ENCODE data around the gene PDF.
"Not testable (repeated sequence)": the region's sequence is repeated elsewhere in the genome, so short reads cannot be mapped to it uniquely, and the experiment has no call there.

Gene PDF, protein sequence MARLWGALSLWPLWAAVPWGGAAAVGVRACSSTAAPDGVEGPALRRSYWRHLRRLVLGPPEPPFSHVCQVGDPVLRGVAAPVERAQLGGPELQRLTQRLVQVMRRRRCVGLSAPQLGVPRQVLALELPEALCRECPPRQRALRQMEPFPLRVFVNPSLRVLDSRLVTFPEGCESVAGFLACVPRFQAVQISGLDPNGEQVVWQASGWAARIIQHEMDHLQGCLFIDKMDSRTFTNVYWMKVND

DNA sequence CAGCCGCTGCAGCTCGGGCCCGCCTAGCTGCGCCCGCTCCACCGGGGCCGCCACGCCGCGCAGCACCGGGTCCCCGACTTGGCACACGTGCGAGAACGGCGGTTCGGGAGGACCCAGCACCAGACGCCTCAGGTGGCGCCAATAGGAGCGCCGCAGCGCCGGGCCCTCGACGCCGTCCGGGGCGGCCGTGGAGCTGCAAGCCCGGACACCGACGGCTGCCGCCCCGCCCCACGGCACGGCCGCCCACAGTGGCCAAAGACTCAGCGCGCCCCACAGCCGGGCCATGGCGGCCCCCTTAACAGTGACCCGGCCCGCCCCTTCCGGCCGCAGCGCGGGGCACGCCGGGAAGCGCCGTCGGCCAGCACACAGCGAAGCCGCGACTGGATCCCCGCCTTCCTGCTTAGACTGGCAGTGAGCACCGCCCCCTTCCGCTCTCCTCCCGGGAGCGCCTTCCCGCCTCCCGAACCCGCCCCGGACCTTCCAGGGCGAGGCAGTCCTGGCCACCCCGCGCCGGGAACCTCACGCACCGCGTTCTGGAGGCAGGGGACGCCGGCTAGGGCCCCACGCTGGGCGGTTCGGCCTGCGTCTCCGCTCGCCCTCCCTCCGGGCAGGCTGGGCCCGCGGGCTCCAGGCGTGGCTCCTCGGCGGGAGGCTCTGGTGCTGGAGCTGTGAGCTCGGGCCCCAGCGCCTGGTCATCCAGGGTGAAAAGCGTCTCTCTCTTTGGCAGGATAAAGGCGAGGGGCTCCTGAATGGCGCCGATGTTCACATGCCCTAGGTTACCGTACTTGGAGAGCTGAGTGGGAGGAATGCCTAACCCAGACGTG, at the start of gene PDF:
Gene PDF, minus strand, starts transcription at position 303 of the 824 bp plus-strand sequence. Its CDS starts 18 bp downstream, at position 285.
- DNase-seq (ENCODE audit: low spot score), result peak; percentile 97

DNA sequence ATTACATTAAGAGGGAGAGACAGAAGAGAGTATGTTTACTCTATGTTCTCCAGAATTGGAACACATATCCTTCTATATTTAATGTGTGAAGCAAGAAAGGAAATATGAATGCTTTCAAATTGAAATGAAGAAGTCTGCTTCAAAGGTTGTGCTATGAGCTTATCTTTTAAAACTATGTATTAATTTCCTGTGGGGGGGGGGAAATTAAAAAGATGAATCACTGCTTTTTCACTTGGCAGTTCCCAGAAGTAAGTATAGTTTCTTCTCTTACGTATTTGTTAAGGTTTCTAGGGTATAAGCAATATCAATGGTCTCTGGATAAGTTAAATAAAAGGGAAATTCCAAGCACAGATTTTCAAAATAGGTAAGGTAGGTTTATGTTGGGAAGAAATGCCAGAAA, 48.4 kb upstream of the PDF start:
- DNase-seq (ENCODE audit: low spot score), result no peak

DNA sequence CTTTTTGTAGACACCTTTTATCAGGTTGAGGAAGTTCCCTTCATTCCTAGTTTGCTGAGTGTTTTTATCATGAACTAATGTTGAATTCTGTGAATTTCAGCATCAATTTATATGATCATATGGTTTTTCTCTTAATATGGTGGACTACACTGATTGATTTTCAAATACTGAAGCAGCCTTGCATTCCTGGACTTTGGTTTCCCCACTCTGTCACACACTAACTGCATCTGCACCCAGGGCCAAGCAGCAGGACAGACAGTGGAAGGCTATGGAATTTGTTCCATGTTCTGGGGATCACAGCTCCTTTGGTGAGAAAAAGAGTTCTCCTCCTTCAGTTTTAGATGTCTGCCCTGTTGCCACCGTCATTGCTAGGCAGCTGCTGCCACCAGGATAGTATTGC, 47.6 kb upstream of the PDF start:
- no peak for DNase-seq (ENCODE audit: low spot score)

DNA sequence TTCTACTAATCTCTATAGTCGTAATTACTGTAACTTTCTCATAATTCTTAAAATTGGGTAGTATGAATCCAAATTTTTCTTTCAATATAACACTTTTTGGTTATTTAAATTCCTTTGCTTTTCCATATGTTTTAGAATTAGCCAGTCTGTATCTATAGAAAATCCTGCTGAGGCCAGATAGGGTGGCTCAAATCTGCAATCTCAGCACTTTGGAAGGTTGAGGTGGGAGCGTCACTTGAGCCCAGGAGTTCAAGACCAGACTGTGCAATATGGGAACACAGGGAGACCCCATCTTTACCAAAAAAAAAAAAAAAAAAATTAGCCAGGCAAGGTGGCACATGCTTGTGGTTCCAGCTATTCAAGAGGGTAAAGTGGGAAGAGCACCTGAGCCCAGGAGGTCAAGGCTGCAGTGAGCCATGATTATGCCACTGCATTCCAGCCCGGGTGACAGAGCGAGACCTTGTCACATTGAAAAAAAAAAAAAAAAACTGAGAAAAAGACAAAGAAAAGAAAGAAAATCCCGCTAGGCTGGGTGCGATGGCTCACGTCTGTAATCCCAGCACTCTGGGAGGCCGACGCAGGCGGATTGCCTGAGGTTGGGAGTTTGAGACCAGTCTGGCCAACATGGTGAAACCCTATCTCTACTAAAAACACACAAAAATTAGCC, 46.1 kb upstream of the PDF start:
- DNase-seq (ENCODE audit: low spot score), result no peak

DNA sequence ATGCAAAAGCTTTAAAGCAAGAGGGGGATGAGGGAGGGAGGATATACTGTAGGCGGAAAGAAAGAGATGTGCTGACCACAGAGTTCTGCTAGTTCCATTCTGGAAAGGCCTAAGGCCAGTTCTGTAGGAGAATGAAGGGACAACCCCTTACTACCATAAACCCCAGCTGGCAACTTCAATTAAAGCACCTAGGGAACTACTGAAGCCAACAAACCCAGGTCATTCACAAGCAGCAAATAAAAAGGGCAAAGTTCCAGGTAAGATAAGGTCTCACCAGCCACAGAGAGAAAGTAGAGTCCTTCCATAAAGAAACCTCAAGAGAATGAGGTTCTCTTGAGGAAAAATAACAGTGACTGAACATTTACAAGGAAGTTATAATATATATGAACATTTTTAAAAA, 42.6 kb upstream of the PDF start:
- no peak for DNase-seq (ENCODE audit: low spot score)

DNA sequence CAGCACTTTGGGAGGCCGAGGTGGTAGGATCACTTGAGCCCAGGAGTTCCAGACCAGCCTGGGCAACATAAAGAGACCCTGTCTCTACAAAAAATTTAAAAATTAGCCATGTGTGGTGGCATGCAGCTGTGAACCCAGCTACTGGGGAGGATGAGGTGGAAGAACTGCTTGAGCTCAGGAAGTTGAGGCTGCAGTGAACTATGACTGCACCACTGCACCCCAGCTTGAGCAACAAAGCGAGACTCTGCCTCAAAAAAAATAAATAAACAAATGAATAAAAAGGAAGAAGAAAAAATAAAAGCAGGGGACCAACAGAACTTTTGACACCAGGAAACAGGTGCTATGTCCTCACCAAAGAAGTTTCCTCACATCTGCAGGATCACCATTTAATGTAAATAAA, 41.2 kb upstream of the PDF start:
- no peak for DNase-seq (ENCODE audit: low spot score)

DNA sequence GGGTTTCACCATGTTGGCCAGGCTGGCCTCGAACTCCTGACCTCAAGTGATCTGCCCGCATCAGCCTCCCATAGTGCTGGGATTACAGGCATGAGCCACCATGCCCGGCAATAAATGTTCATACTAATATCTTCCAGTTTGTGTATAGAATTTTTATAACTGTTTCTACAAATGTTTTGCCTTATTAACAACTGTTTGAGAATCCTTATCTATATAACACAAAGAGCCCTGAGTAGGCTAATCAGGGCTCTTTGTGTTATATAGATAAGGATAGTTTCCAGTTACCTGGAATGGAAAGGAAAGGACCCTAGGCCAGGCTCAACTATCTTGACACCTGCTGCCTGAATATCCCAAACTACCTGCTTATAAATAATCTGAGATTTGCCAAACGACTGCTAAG, 38.5 kb upstream of the PDF start:
- no peak for DNase-seq (ENCODE audit: low spot score)

DNA sequence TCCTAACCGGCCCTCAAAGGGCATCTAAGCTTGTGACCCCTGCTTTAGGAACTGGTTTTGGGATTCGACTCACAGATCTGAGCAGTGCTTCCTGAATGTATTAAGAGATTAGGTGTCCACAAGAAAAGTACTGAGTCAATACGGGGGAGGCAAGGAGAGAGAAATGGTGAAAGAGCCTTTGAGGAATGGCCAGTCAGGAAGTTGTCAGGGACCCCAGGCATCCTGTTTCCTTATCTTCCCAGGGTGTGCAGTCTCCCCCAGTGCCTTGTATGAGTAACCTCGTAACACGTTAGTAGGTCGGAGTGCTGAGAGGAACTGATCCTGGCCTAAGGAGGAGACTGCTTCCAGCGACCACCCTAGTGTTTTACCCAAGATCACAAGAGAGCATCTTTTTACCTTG, 37.6 kb upstream of the PDF start:
- no peak for DNase-seq (ENCODE audit: low spot score)

DNA sequence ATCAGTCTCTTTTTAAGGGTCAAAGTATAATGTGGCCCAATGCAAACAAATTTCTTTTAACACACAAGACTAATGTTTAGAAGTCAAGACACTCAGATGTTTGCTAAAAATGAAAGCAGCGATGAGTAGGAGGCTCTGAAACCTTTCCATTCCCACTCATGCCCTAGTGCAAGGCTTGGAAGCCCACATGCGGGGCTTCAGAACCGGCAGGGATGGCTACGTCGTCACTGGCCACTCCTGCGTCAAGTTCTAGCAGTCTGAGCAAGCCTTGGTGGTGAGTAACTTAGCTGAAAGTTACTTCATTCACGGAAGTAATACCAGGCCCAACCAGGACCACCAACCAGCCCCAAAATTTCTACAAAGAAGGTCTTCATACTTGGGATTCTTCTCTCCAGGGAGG, 36.0 kb upstream of the PDF start:
- DNase-seq (ENCODE audit: low spot score), result no peak

DNA sequence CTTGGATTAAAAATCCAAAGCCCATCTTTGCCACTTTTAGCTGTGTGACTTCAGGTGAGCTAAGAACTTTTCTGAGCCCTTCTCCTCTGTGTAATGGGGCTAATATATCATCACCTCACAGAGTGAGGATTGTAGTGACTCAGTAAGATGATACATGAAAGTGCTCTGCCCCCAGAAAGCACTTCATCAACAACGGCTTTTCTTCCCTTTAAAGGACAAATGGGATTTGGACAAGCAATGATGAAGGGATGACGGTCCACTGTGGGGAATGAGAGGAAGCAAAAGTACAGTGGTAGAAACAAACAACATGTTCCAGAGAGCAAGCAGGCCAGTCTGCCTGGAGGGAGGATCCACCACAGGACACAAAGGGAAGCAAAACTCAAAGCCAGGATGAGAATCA, 35.5 kb upstream of the PDF start:
- DNase-seq (ENCODE audit: low spot score), result no peak

DNA sequence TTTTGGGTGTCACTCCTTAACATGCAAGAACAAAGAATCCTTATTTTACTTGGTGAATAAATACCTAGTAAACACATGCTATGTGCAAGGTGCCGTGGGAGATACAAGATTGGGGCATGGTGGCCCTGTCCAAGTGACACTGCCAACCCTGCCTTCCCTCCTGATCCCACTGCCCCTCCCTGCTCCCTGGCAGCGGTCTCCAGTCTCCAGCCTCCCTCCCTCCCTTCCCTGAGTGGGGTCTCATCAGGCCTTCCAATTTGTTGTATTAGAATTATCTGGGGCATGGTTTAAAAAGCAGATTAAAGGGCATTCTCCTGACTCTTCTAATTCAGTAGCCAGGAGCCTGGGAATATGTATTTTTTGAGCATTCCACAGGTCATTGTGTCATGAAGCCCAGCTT, 33.7 kb upstream of the PDF start:
- no peak for DNase-seq (ENCODE audit: low spot score)

DNA sequence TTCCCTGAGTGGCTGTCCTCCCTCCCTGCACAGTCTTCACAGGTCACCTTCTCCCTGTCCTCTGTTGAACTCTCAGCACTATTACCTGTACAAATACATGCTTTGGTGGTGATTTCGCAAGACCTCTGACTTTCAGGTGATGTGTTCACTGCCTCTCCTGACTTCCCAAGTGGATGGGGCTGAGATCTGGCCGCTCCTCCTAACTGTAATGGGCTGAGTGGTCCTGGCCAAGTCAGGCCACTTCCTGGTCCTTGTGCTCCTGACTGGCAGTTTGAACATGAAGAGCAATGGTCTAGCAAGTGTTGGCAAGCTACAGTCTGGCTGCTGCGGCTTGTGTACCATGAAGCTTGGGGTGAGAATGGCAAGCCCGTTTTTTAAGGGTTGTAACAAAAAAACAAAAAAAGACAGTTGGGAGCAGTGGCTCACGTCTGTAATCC, 32.9 kb upstream of the PDF start:
- DNase-seq (ENCODE audit: low spot score), result no peak

DNA sequence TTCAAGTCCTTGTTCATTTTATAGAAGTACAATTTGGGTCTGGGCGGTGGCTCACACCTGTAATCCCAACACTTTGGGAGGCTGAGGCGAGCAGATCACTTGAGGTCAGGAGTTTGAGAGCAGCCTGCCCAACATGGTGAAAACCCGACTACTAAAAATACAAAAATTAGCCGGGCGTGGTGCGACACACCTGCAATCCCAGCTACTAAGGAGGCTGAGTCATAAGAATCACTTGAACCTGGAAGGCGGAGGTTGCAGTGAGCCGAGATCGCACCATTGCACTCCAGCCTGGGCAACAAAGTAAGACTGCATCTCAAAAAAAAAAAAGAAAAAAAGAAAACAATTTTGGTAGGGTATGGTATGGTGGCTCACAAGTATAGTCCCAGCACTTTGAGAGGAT, 29.7 kb upstream of the PDF start:
- not testable (repeated sequence) for DNase-seq (ENCODE audit: low spot score)

DNA sequence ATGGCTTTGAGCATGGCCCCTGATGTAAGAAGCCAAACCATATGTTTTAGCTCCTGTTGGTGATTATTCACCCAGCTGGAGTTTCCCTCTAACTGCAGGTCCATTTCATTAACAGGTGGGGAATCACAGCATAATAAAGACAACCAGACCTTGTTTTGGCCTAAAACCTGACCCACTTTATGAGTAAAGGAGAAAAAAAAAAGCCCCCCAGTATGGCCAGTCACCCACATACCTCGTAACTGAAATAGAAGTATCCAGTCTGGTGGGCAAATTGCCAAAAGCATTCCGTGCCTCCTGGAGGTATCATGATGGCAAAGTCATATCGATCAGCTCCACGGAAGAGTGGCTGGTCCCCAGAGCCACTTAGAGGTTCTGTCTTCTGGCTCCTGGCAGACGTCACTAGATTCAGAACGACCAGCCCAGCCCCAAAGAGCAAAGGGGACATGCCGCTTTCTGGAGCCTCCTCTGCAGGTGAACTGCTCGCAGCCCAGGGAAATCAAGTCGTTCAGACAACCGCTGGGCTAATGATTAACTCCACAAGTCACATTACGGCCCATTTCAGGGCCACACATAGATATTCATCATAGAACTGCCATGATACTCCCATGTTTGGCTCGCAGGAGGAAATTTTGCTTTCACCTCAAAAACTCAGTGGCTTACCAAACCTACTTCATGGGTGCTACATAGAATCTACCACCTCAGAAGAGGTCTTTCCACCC, 21.1 kb upstream of the PDF start, which contains the start of gene TMED6:
Gene TMED6, minus strand, starts transcription at position 478 of the 719 bp plus-strand sequence. Its CDS starts 33 bp downstream, at position 445.
- no peak for DNase-seq (ENCODE audit: low spot score)

DNA sequence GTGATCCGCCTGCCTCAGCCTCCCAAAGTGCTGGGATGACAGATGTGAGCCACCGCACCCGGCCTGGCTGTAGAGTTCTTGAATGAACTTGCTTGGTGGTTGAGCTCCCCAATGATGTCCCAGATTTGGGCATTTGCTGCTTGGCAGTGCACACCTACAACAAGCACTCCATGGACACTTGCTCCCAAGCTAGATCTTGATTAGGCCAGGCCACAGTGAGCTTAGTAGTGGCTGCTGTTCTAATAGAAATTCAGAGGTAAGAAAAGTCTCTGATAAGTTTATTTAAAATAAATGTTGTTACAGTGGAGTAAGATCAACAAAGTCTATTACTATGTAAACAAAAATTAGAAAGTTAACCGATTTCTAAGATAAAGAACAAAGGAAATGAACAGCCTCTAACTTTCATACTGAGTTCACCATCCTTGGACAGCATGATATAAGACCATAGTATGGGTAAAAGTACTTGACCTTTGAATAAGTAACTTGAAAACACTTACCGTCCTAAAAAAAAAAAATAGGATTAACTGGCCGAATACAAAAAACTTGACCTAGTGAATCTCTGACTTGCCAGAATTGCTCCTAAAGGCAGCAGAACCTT, 20.2 kb upstream of the PDF start:
- DNase-seq (ENCODE audit: low spot score), result no peak

DNA sequence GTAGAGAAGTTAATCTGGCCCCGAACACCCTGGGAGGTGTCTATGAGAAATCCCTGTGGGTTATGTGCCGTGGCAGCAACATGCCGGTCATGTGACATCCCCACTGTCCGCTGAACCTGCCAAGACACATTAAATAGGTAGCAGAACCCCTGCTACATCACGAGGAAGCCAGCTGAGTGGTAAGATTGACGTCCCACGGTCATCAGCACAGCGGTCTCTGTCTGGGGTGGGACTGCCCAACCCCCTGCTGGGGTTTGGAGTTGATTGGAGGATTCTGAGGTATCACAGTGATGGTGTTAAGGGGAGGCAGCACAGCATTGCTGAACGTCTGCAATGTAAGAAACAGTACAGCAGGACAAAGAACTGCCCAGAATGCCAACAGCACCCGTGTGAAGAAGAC, 19.1 kb upstream of the PDF start:
- no peak for DNase-seq (ENCODE audit: low spot score)

DNA sequence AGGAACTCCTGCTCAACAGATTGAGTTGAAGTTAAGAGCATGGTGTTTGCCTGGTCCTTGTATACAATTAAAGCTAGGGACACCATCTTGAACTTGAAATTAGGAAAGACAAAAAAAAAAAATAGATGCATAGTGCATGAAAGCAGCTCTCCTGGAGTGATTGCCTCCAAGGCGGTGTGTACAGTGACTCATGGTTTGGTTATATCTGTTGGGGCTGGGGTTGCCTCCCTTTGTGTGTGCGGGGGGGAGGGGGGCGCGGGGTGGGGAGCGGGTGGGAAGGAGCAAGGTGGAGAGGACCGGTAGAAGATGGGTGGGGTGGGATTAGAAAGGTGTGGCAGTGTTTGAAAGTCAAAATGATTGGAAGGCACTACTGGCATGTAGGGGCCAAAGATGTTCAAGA, 17.8 kb upstream of the PDF start:
- DNase-seq (ENCODE audit: low spot score), result no peak

DNA sequence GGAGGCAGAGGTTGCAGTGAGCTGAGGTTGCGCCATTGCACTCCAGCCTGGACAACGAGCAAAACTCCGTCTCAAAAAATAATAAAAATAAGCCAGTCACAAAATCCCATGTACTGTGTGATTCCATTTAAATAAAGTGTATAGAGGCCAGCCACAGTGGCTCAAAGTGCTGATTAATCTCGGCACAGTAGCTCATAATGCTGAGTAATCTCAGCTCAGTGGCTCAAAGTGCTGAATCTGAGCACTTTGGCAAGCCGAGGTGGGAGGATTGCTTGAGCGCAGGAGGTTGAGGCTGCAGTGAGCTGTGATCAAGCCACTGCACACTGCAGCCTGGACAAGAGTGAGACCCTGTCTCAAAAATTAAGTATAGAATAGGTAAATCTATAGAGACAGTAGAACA, 16.3 kb upstream of the PDF start:
- DNase-seq (ENCODE audit: low spot score), result no peak

DNA sequence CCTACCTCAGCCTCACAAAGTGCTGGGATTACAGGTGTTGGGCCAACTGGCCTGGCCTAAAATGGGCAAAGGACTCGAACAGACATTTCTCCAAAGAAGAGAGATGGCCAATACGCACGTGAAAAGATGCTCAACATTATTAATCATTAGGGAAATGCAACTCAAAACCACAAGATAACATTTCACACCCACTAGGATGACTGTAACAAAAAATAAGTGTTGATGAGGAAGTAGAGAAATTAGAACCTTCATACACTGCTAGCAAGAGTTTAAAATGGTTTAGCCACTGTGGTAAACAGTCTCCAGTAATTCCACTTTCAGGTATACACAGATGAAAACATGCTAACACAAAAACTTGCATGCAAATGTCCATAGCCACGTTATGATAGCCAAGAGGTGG, 15.5 kb upstream of the PDF start:
- DNase-seq (ENCODE audit: low spot score), result no peak

DNA sequence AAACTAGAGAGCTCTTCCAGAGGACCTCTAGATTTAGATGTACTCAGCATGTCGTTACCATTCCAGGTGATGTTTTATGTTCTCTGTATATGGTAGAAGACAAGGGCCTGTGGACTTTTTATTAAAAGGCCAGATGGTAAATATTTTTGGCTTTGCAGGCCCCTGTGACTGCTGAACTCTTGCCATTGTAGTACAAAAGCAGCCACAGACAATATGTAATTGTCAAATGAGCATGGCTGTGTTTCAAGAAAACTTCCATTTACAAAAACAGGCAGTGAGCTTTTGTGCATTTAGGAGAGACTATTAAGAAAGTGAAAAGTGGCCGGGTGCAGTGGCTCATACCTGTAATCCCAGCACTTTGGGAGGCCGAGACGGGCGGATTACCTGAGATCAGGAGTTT, 13.8 kb upstream of the PDF start:
- no peak for DNase-seq (ENCODE audit: low spot score)

DNA sequence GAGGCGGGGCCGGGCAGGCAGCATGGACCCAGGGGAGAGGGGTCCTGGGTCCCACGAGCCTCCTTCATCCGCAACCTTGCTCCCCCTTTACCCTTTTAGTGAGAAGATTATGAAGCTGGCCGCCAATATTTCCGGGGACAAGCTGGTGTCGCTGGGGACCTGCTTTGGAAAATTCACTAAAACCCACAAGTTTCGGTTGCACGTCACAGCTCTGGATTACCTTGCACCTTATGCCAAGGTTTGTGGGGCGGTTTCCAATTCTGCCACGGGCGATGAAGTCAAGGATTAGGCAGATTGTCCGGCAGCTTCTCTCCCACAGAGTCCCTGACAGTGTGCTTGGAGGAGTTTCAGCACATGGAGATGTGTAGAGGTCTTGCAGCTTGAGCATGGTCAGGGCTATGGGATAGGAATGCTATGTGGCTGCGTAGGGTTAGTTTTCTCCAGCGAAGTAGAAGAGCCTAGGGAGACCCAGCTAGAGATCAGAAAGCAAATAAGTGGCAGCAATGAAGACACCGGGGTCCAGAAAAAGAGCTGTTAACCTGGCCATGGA, 9.8 kb upstream of the PDF start:
- DNase-seq (ENCODE audit: low spot score), result no peak

All from AG20443 (cell line).